IMR-90 (cell line): ENCODE data around the gene MYH9. TPM values are rescaled to one million over a fixed set of nuclear protein-coding genes. Genes with fewer than 3 reads are reported as not detected.
A peak's percentile ranks its signal among the peaks of the same experiment; 100 is the strongest.

Experiments used
- ATAC-seq: fragments of 200-7000 bp; cut with Tn5 transposase; 2 replicates; pipeline ENCODE4 v1.9.1; 2020; ENCODE audit warnings: low read depth, mild to moderate bottlenecking, moderate library complexity
- BruUV-seq: library from RNA; stranded (reverse); fragments of 400-500 nt; replicated peaks from 2 replicates; lab custom pipeline; 2021; lab: Mats Ljungman, UMichigan
- CTCF ChIA-PET: fragments of 300-600 bp; formaldehyde crosslinking; extraction: SDS; loops from one replicate; lab custom pipeline; 2021; ENCODE audit warnings: antibody characterized with exemption; lab: Yijun Ruan, JAX
- POLR2A ChIA-PET: fragments of 300-600 bp; sonication (Branson Sonifier 250); formaldehyde crosslinking; loops from one replicate; lab custom pipeline; 2022; ENCODE audit warnings: antibody characterized with exemption; ENCODE audit not compliant: unreplicated experiment; lab: Charles Lee
- DNase-seq: peaks from one replicate; pipeline ENCODE4 v3.0.0; 2013
- H2AFZ ChIP-seq: replicated peaks from 2 replicates; pipeline ENCODE3; 2013; ENCODE audit warnings: low read length, mild to moderate bottlenecking; ENCODE audit not compliant: poor library complexity
- H2AK5ac ChIP-seq: 2 replicates; pipeline ENCODE4 v1.6.1; 2013; ENCODE audit warnings: low read depth, low read length, inconsistent platforms
- H2AK9ac ChIP-seq: replicated peaks from 2 replicates; pipeline ENCODE3; 2013; ENCODE audit warnings: mild to moderate bottlenecking, low read depth, low read length, moderate library complexity; ENCODE audit not compliant: poor library complexity
- H2BK120ac ChIP-seq: 2 replicates; pipeline ENCODE4 v1.6.1; 2013; ENCODE audit warnings: low read depth, low read length, inconsistent platforms
- H2BK15ac ChIP-seq: 3 replicates; pipeline ENCODE4 v1.6.1; 2013; ENCODE audit warnings: low read depth, low read length, inconsistent platforms
- H2BK20ac ChIP-seq: 2 replicates; pipeline ENCODE4 v1.6.1; 2013; ENCODE audit warnings: low read depth, mild to moderate bottlenecking, inconsistent platforms, low read length, moderate library complexity
- H2BK5ac ChIP-seq: 2 replicates; pipeline ENCODE4 v1.6.1; 2013; ENCODE audit warnings: mild to moderate bottlenecking, low read depth, low read length, inconsistent platforms; ENCODE audit not compliant: poor library complexity, severe bottlenecking
- H3K14ac ChIP-seq: replicated peaks from 2 replicates; pipeline ENCODE4 v1.6.1; 2013; ENCODE audit warnings: low read depth, low read length, inconsistent platforms
- H3K18ac ChIP-seq: 2 replicates; pipeline ENCODE4 v1.6.1; 2013; ENCODE audit warnings: low read depth, low read length, control low read depth
- H3K23ac ChIP-seq: 2 replicates; pipeline ENCODE4 v1.6.1; 2013; ENCODE audit warnings: low read depth, low read length, inconsistent platforms
- H3K27ac ChIP-seq: 2 replicates; pipeline ENCODE4 v1.5.1; 2013; ENCODE audit warnings: mild to moderate bottlenecking, control low read depth, low read length; ENCODE audit not compliant: insufficient read depth
- H3K27me3 ChIP-seq: 2 replicates; pipeline ENCODE4 v1.6.1; 2013; ENCODE audit warnings: low read length; ENCODE audit not compliant: control insufficient read depth, insufficient read depth
- H3K36me3 ChIP-seq: 2 replicates; pipeline ENCODE4 v1.6.1; 2013; ENCODE audit warnings: low read length, mixed read lengths; ENCODE audit not compliant: control insufficient read depth, insufficient read depth
- H3K4ac ChIP-seq: 2 replicates; pipeline ENCODE4 v1.6.1; 2013; ENCODE audit warnings: low read depth, low read length, inconsistent platforms
- H3K4me1 ChIP-seq: 2 replicates; pipeline ENCODE4 v1.6.1; 2013; ENCODE audit warnings: low read length, mixed read lengths; ENCODE audit not compliant: control insufficient read depth, insufficient read depth
- H3K4me2 ChIP-seq: 2 replicates; pipeline ENCODE4 v1.6.1; 2013; ENCODE audit warnings: low read depth, mild to moderate bottlenecking, control low read depth, low read length, moderate library complexity
- H3K4me3 ChIP-seq: 2 replicates; pipeline ENCODE4 v1.5.1; 2013; ENCODE audit warnings: low read depth, mild to moderate bottlenecking, control low read depth, low read length, moderate library complexity; ENCODE audit not compliant: insufficient read depth
- H3K56ac ChIP-seq: 2 replicates; pipeline ENCODE4 v1.6.1; 2013; ENCODE audit warnings: low read length, inconsistent platforms; ENCODE audit not compliant: insufficient read depth; ENCODE audit errors: extremely low read depth
- H3K79me1 ChIP-seq, 2 experiments: 2 replicates each; pipeline ENCODE4 v1.6.1; 2013; ENCODE audit warnings: low read length in 2 of 2, inconsistent platforms in 1 of 2, low read depth in 1 of 2
- H3K9ac ChIP-seq: 2 replicates; pipeline ENCODE4 v1.6.1; 2013; ENCODE audit warnings: low read depth, low read length, control low read depth
- H3K9me1 ChIP-seq: 2 replicates; pipeline ENCODE4 v1.6.1; 2013; ENCODE audit warnings: low read length, inconsistent platforms; ENCODE audit not compliant: insufficient read depth
- H3K9me3 ChIP-seq: 2 replicates; pipeline ENCODE4 v1.6.1; 2013; ENCODE audit warnings: low read length; ENCODE audit not compliant: control insufficient read depth, insufficient read depth
- H4K20me1 ChIP-seq: 2 replicates; pipeline ENCODE4 v1.6.1; 2013; ENCODE audit warnings: low read length, inconsistent platforms; ENCODE audit not compliant: insufficient read depth
- H4K5ac ChIP-seq: 2 replicates; pipeline ENCODE4 v1.6.1; 2013; ENCODE audit warnings: mild to moderate bottlenecking, low read depth, low read length, control low read depth
- H4K8ac ChIP-seq, 2 experiments: 2 replicates each; pipeline ENCODE4 v1.6.1; 2013; ENCODE audit warnings: low read depth in 2 of 2, low read length in 2 of 2, control low read depth in 1 of 2, inconsistent platforms in 1 of 2
- H4K91ac ChIP-seq: 2 replicates; pipeline ENCODE4 v1.6.1; 2013; ENCODE audit warnings: low read depth, low read length, inconsistent platforms; ENCODE audit not compliant: insufficient read depth
- MAFK ChIP-seq: IDR thresholded peaks from 2 replicates; pipeline ENCODE4 v1.6.1; 2012; ENCODE audit warnings: low read depth, low read length, improper control_type of control experiment
- MAZ ChIP-seq: IDR thresholded peaks from 2 replicates; pipeline ENCODE4 v1.6.1; 2012; ENCODE audit warnings: low read depth, mild to moderate bottlenecking, low read length, improper control_type of control experiment, moderate library complexity, borderline replicate concordance
- WGBS, 2 experiments: methylation state at CpG; one replicate each; pipeline versions ENCODE4 v1.1.5 to v1.1.7; 2013; ENCODE audit warnings: missing lambda C conversion rate in 2 of 2; ENCODE audit not compliant: insufficient read length in 1 of 2; ENCODE audit errors: extremely low coverage in 2 of 2; 5-methylcytosine and 5-hydroxymethylcytosine counted together
- dilution Hi-C: fragments of 300-500 bp; cut with HindIII; formaldehyde crosslinking; loops from one replicate; pipeline ENCODE4 v1.14.3; 2018; ENCODE audit warnings: low sequenced_read_pairs; ENCODE audit not compliant: unreplicated experiment
- in situ Hi-C: fragments of 300-500 bp; cut with MboI; formaldehyde crosslinking; loops from 3 replicates; pipeline ENCODE4 v1.14.3; 2019; ENCODE audit warnings: low sequenced_read_pairs, inconsistent platforms, mixed read lengths
- intact Hi-C: fragments of 100-400 bp; cut with micrococcal nuclease; formaldehyde crosslinking; loops from 2 replicates; pipeline ENCODE4 v1.10.0; 2022
- polyA plus RNA-seq, 3 experiments: library from polyadenylated mRNA; depleted of rRNA; stranded (reverse); fragments of >200 nt; gene quantifications; 2 replicates each; pipeline ENCODE4 v1.2.3, GENCODE V29; 2012; ENCODE audit warnings: low replicate concordance in 1 of 3
- total RNA-seq: library from RNA; depleted of rRNA; stranded (reverse); fragments of >200 nt; gene quantifications from 2 replicates; pipeline ENCODE4 v1.2.3, GENCODE V29; 2012
- TF ChIP-seq, protein P1 (sequence below): fragments of 150-350 bp; IDR thresholded peaks from 2 replicates; pipeline ENCODE4 v1.6.1; 2017; ENCODE audit warnings: mild to moderate bottlenecking, antibody characterized with exemption, low read length, low read depth

Gene MYH9
- total and polyA plus RNA-seq, 2 of the 4 experiments (the other 2 are of a cell fraction) = 475 to 554 TPM

DNA sequence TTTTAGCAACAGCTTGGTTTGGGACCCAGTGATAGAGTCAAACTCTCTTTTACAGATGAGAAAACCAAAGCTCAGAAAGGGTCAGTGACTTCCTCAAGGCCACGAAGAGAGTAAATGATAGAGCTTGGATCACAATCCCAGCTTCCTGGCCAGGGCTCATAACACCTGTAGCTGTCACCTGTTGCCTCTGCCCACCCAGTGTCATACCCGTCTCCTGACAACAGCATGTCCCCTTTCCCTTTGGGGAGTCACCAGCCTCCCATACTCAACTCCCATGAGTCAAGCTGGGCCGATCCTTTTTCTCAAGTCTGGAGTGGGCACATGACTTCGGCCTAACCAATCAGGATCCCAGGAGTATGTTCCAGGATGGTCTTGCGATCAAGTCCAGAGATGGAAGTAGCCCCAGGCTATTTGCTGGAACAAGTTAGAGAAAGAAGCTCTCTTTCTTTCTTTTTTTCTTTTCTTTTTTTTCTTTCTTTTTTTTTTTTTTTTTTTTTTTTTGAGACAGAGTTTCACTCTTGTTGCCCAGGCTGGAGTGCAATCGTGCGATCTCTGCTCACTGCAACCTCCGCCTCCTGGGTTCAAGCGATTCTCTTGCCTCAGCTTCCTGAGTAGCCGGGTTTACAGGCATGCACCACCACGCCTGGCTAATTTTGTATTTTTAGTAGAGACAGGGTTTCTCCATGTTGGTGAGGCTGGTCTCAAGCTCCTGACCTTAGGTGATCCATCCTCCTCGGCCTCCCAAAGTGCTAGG lies 27.8 kb upstream of the MYH9 start:
- no peak overlapping the region for H3K9ac ChIP-seq
- H4K91ac ChIP-seq = peak overlapping the region; percentile 65; the same call in 1 of the 2 replicates
- no peak overlapping the region for H2AFZ ChIP-seq
- H3K23ac ChIP-seq = no peak overlapping the region
- H3K56ac ChIP-seq = no peak overlapping the region
- H2AK5ac ChIP-seq = peak overlapping the region; percentile 70
- H3K4me1 ChIP-seq = peaks cover 21% of the 10 kb centered on the region
- H3K36me3 ChIP-seq = 0 out of 2 replicates have a peak, but pooled peaks cover under 1% of the 10 kb centered on the region
- dilution Hi-C loops (no loop called here), intact Hi-C loops (loop anchor here (5.0 kb wide), 1 partner anchor 52 kb away; no protein-coding TSS in a partner anchor), in situ Hi-C loops (no loop called here)
- H3K14ac ChIP-seq = no peak overlapping the region
- ATAC-seq = no peak
- no peaks in the 10 kb centered on the region for H4K20me1 ChIP-seq
- no peak overlapping the region for H4K8ac ChIP-seq
- TF ChIP-seq, protein P1, sequence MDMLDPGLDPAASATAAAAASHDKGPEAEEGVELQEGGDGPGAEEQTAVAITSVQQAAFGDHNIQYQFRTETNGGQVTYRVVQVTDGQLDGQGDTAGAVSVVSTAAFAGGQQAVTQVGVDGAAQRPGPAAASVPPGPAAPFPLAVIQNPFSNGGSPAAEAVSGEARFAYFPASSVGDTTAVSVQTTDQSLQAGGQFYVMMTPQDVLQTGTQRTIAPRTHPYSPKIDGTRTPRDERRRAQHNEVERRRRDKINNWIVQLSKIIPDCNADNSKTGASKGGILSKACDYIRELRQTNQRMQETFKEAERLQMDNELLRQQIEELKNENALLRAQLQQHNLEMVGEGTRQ = peak; percentile 68; the same call in 1 of the 2 replicates
- no peak for TF ChIP-seq MAFK
- no peak for TF ChIP-seq MAZ
- no peak overlapping the region for H3K27ac ChIP-seq
- H3K9me3 ChIP-seq = no peaks in the 10 kb centered on the region
- H3K18ac ChIP-seq = no peak overlapping the region
- peaks cover 0 to 17% of the 10 kb centered on the region in 2 experiments; a peak in 2 of 4 replicates for H3K79me1 ChIP-seq
- no peak overlapping the region for H2BK5ac ChIP-seq
- H2AK9ac ChIP-seq = peak overlapping the region; percentile 47
- no peak overlapping the region for H3K4me2 ChIP-seq
- H3K27me3 ChIP-seq = no peaks in the 10 kb centered on the region
- ChIA-PET CTCF (no interaction called here), POLR2A (interaction anchor here (0.5 to 0.6 kb wide), 3 partner anchors 17 to 98 kb away, joined by 4 to 14 read pairs (median 4); no protein-coding TSS in a partner anchor)
- H2BK120ac ChIP-seq = no peak overlapping the region
- peaks cover 11% of the 10 kb centered on the region for H3K9me1 ChIP-seq
- no TSS peak for BruUV-seq
- 80% methylated on average over 1 of the region's 12 CpGs; no CpG with 5 or more reads in 1 of the 2 experiments for WGBS, 2 experiments
- peak overlapping the region; percentile 88; the same call in 1 of the 3 replicates for H2BK15ac ChIP-seq
- no peak overlapping the region for H3K4ac ChIP-seq
- DNase-seq = no peak
- H2BK20ac ChIP-seq = no peak overlapping the region; the same call in 1 of the 2 replicates
- H3K4me3 ChIP-seq = no peak overlapping the region
- no peak overlapping the region for H4K5ac ChIP-seq
